A549 (cell line): ENCODE measurements around the gene KIAA1614. TPM values are rescaled to one million over a fixed set of nuclear protein-coding genes. Genes with fewer than 3 reads are reported as not detected.

Experiments used
- ATAC-seq, 2 experiments: fragments of 200-7000 bp in 1 of 2; fragments of >200 bp in 1 of 2; cut with Nextera tagmentation in 1 of 2; cut with Tn5 transposase in 1 of 2; 3 replicates each; pipeline versions ENCODE4 v1.8.0 to v1.9.1; 2018 to 2020; ENCODE audit warnings: mild to moderate bottlenecking in 1 of 2, moderate library complexity in 1 of 2
- CTCF ChIA-PET: fragments of 300-600 bp; sonication (Branson Sonifier 250); formaldehyde crosslinking; extraction: SDS; loops from one replicate; lab custom pipeline; 2021; ENCODE audit warnings: antibody characterized with exemption, inconsistent platforms; lab: Yijun Ruan, JAX
- POLR2A ChIA-PET: fragments of 350-600 bp; formaldehyde crosslinking; extraction: SDS; loops from one replicate; lab custom pipeline; 2021; ENCODE audit warnings: antibody characterized with exemption, inconsistent platforms; lab: Yijun Ruan, JAX
- DNase-seq, 2 experiments: peaks; one replicate each; pipeline versions ENCODE4 v3.0.0 to v3.0.0-alpha.2; 2011 to 2016; ENCODE audit warnings: low read depth in 1 of 2, low spot score in 1 of 2
- FAIRE-seq: peaks from 2 replicates; lab custom pipeline; 2011; peaks lifted over from hg19 to GRCh38; lab: Jason Lieb, UNC
- H3K27ac ChIP-seq, 2 experiments: fragments of >200 bp; sonication (Bioruptor Twin); formaldehyde crosslinking; 3 replicates each; pipeline ENCODE4 v1.5.1; 2016 to 2017
- H3K4me1 ChIP-seq: fragments of >200 bp; sonication (Bioruptor Twin); formaldehyde crosslinking; 3 replicates; pipeline ENCODE4 v1.6.1; 2016
- H3K4me2 ChIP-seq: fragments of >200 bp; sonication (Bioruptor Twin); formaldehyde crosslinking; 3 replicates; pipeline ENCODE4 v1.6.1; 2016
- H3K4me3 ChIP-seq: fragments of >200 bp; sonication (Bioruptor Twin); formaldehyde crosslinking; 3 replicates; pipeline ENCODE4 v1.5.1; 2016
- H3K9me3 ChIP-seq: fragments of >200 bp; sonication (Bioruptor Twin); formaldehyde crosslinking; 3 replicates; pipeline ENCODE4 v1.6.1; 2016
- ATOH8 ChIP-seq: fragments of 250-450 bp; sonication (Bioruptor Pico); IDR thresholded peaks from 2 replicates; pipeline ENCODE4 v1.5.0; 2020; ENCODE audit warnings: low read depth, mild to moderate bottlenecking, moderate library complexity
- BCL3 ChIP-seq: fragments of >200 bp; sonication (Bioruptor Twin); formaldehyde crosslinking; IDR thresholded peaks from 3 replicates; pipeline ENCODE4 v1.6.1; 2016
- CBX2 ChIP-seq: fragments of 200-600 bp; sonication (generic); IDR thresholded peaks from 2 replicates; pipeline ENCODE4 v1.6.1; 2016; ENCODE audit warnings: low read depth, mild to moderate bottlenecking, borderline replicate concordance
- CBX8 ChIP-seq: fragments of 200-600 bp; sonication (generic); IDR thresholded peaks from 2 replicates; pipeline ENCODE4 v1.6.1; 2016
- EHF ChIP-seq: fragments of 250-450 bp; sonication (Bioruptor Pico); IDR thresholded peaks from 2 replicates; pipeline ENCODE4 v1.5.0; 2020; ENCODE audit warnings: mild to moderate bottlenecking
- ELK1 ChIP-seq: fragments of 150-350 bp; IDR thresholded peaks from 2 replicates; pipeline ENCODE4 v1.6.1; 2014; ENCODE audit warnings: low read depth, mild to moderate bottlenecking, low read length
- ESRRA ChIP-seq: fragments of 150-350 bp; IDR thresholded peaks from 2 replicates; pipeline ENCODE4 v1.6.1; 2014; ENCODE audit warnings: mild to moderate bottlenecking, low read length, borderline replicate concordance
- FOSB ChIP-seq: fragments of 250-450 bp; sonication (Bioruptor Pico); IDR thresholded peaks from 2 replicates; pipeline ENCODE4 v1.5.0; 2020; ENCODE audit warnings: mild to moderate bottlenecking, moderate library complexity
- FOSL2 ChIP-seq, 2 experiments: fragments of 450-650 bp in 1 of 2; fragments of >200 bp in 1 of 2; sonication (Bioruptor Twin) in 1 of 2; formaldehyde crosslinking; IDR thresholded peaks; 2 replicates each; pipeline versions ENCODE4 v1.5.0 to v1.6.1; 2016 to 2020; ENCODE audit warnings: mild to moderate bottlenecking in 1 of 2, moderate library complexity in 1 of 2
- HMGXB4 ChIP-seq: fragments of 250-450 bp; sonication (Bioruptor Pico); IDR thresholded peaks from 2 replicates; pipeline ENCODE4 v1.5.0; 2021; ENCODE audit warnings: mild to moderate bottlenecking, moderate library complexity, borderline replicate concordance
- HOXA7 ChIP-seq: fragments of 250-450 bp; sonication (Bioruptor Pico); IDR thresholded peaks from 2 replicates; pipeline ENCODE4 v1.5.0; 2020; ENCODE audit warnings: mild to moderate bottlenecking, moderate library complexity
- KDM1A ChIP-seq: fragments of 200-600 bp; sonication (generic); IDR thresholded peaks from 2 replicates; pipeline ENCODE4 v1.6.1; 2016; ENCODE audit warnings: low read depth, mild to moderate bottlenecking
- KDM5A ChIP-seq: fragments of 200-600 bp; sonication (generic); IDR thresholded peaks from 2 replicates; pipeline ENCODE4 v1.6.1; 2016; ENCODE audit warnings: antibody characterized with exemption, mild to moderate bottlenecking
- MAFK ChIP-seq: fragments of 450-650 bp; IDR thresholded peaks from 2 replicates; pipeline ENCODE4 v1.6.1; 2014; ENCODE audit not compliant: partially characterized antibody
- NPAS2 ChIP-seq: fragments of 250-450 bp; sonication (Bioruptor Pico); IDR thresholded peaks from 2 replicates; pipeline ENCODE4 v1.8.0; 2022; ENCODE audit warnings: mild to moderate bottlenecking, moderate library complexity, borderline replicate concordance
- PBX3 ChIP-seq: IDR thresholded peaks from 2 replicates; pipeline ENCODE4 v1.6.1; 2012
- PHF8 ChIP-seq: fragments of 200-600 bp; sonication (generic); IDR thresholded peaks from 2 replicates; pipeline ENCODE4 v1.6.1; 2016; ENCODE audit warnings: low read depth, mild to moderate bottlenecking, antibody characterized with exemption, moderate library complexity, borderline replicate concordance
- SMC3 ChIP-seq: fragments of >200 bp; sonication (Bioruptor Twin); formaldehyde crosslinking; IDR thresholded peaks from 3 replicates; pipeline ENCODE4 v1.6.1; 2018; ENCODE audit warnings: inconsistent platforms
- ZC3H11A ChIP-seq: fragments of 450-650 bp; IDR thresholded peaks from 2 replicates; pipeline ENCODE4 v1.6.1; 2014; ENCODE audit warnings: antibody characterized with exemption, mild to moderate bottlenecking
- WGBS: methylation state at CpG from one replicate; pipeline ENCODE4 v1.1.6; 2017; ENCODE audit errors: missing lambda C conversion rate; 5-methylcytosine and 5-hydroxymethylcytosine counted together
- polyA plus RNA-seq, 4 experiments: library from polyadenylated mRNA; depleted of rRNA in 3 of 4; stranded (reverse); fragments of >200 nt; fragmentation: RNase III in 1 of 4; extraction: RNeasy Plus Mini Kit Qiagen cat#74134 plus additional on column Dnase treatment in 1 of 4; gene quantifications; 2 replicates in 3 of 4; 3 replicates in 1 of 4; pipeline ENCODE4 v1.2.3, GENCODE V29; 2011 to 2017

The KIAA1614 gene
- polyA plus RNA-seq, 2 of the 4 experiments (the other 2 are of a cell fraction) = 0.25 to 0.84 TPM

- ATAC-seq (no peak), FAIRE-seq (no peak), DNase-seq (no peak)
- H3K9me3 ChIP-seq = no peaks in the 10 kb centered on the region
- no peak overlapping the region for H3K4me2 ChIP-seq
- ChIA-PET CTCF (no interaction called here), POLR2A (no interaction called here)
- no peak overlapping the region for H3K4me3 ChIP-seq
- no peak overlapping the region for H3K27ac ChIP-seq
- TF ChIP-seq ATOH8 = no peak
- TF ChIP-seq ZC3H11A = no peak
- TF ChIP-seq PBX3 = no peak
- TF ChIP-seq HOXA7 (CRISPR knock-in tag) = no peak
- no peak for TF ChIP-seq EHF (CRISPR knock-in tag)
- TF ChIP-seq KDM1A = no peak
- TF ChIP-seq PHF8 = no peak
- no peak for TF ChIP-seq CBX8
- no peak for TF ChIP-seq ESRRA
- TF ChIP-seq KDM5A = no peak
- no peak for TF ChIP-seq FOSB (CRISPR knock-in tag)
- no peak for TF ChIP-seq ELK1
- TF ChIP-seq BCL3 = no peak
- TF ChIP-seq NPAS2 (CRISPR knock-in tag) = no peak
- TF ChIP-seq SMC3 = no peak
- no peak for TF ChIP-seq FOSL2 (IDR thresholded peaks at IDR 0.05)
- no peak for TF ChIP-seq FOSL2 (CRISPR knock-in tag; IDR thresholded peaks at IDR 0.05)
- WGBS = 80% methylated on average over 9 of the region's 9 CpGs
- no peaks in the 10 kb centered on the region for H3K4me1 ChIP-seq
Measured at GRCh38 chr1:180919183-180919700, 6.5 kb downstream of the KIAA1614 start.

- no peaks in the 10 kb centered on the region for H3K9me3 ChIP-seq
- no peak overlapping the region for H3K4me2 ChIP-seq
- H3K27ac ChIP-seq = no peak overlapping the region
- DNase-seq (no peak), FAIRE-seq (no peak), ATAC-seq (no peak)
- ChIA-PET POLR2A (no interaction called here), CTCF (interaction anchor here (0.7 kb wide), 1 partner anchor 24 kb away, joined by 3 read pairs; no protein-coding TSS in a partner anchor)
- H3K4me1 ChIP-seq = no peaks in the 10 kb centered on the region
- 69% methylated on average over 7 of the region's 7 CpGs for WGBS
- no peak overlapping the region for H3K4me3 ChIP-seq
- TF ChIP-seq PBX3 (no peak), HMGXB4 (no peak), CBX2 (no peak), MAFK (no peak), HOXA7 (CRISPR knock-in tag) (no peak)
Measured at GRCh38 chr1:180920193-180920592, 7.5 kb downstream of the KIAA1614 start.
